Fibroblast of the conjunctiva (primary cell): ENCODE data around the gene RNF31.
"Not testable (repeated sequence)": the region's sequence is repeated elsewhere in the genome, so short reads cannot be mapped to it uniquely, and the experiment has no call there.

ENCODE experiments used
- DNase-seq: peaks from one replicate; pipeline ENCODE4 v3.0.0-alpha.2; 2010; ENCODE audit warnings: low read depth

RNF31 gene

GRCh38 chr14:24146978-24147760, at the start of gene RNF31:
TSS of gene RNF31 (plus strand) at chr14:24147498. CDS start at chr14:24147699, 201 bp downstream.
- DNase-seq = peak; percentile 99

GRCh38 chr14:24098229-24098926, 48.9 kb upstream of the RNF31 start:
- DNase-seq = no peak

- no peak for DNase-seq
These were observed 48.1 kb upstream of the RNF31 start for GRCh38 chr14:24098927-24099813.

DNA sequence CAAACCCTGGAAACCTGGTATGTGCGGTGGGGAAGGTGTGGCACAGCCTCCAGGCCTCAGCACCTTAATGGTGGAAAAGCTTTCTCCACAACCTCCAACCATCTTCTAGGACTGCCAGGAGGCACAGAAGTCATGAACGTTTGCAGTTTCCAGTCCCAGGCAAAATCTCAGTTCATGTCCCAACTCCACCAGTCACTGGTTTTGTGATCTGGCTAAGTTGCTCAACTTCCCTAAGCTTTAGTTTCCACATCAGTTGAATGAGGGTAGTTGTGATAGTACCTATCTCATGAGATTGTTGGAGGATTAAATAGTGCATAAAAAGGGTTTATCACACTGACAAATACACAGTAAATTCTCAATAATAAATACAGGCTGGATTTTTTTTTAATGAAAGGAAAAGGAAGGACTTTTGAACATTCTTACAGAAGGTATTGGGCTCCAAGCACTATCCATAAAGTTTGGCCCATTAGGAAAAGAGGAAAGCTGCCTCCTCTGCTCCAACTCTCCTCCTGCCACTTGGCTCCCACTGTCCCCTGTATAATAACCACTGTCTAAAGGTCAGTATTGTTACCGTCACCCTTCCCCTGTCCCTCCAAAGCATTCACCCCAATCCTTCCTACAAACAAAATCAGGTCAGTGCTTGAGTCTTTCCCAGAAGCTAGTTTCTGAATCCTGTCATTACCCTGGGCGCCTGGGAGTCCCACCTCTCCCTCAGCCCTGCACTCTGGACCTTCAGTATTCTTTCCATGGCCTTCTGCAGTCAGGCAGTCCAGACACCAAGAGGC, 46.9 kb upstream of the RNF31 start:
- no peak for DNase-seq

DNA sequence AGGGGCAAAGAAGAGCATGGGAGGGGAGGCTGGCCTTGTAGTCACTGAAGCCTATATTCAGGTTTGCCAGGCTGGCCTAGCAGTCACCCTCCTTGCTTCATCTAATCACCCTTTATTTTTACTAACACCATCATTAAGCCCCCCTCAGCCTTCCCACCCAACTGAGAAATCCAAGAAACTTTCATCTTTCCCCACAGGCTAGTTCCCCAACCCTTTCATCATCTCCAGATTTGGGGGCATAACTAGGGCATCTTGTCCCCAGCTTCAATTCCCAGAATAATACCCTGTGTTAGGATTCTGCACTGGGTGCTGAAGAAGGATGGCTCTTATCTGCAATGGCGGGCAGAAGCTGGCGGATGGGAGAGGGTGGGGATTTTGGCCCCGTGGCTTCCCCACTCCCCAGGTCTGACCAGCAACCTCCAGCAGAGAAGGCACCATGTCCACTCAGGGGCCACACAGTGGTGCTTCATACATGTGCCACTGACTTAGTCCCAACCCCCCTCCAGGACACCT, 46.3 kb upstream of the RNF31 start:
- no peak for DNase-seq

DNA sequence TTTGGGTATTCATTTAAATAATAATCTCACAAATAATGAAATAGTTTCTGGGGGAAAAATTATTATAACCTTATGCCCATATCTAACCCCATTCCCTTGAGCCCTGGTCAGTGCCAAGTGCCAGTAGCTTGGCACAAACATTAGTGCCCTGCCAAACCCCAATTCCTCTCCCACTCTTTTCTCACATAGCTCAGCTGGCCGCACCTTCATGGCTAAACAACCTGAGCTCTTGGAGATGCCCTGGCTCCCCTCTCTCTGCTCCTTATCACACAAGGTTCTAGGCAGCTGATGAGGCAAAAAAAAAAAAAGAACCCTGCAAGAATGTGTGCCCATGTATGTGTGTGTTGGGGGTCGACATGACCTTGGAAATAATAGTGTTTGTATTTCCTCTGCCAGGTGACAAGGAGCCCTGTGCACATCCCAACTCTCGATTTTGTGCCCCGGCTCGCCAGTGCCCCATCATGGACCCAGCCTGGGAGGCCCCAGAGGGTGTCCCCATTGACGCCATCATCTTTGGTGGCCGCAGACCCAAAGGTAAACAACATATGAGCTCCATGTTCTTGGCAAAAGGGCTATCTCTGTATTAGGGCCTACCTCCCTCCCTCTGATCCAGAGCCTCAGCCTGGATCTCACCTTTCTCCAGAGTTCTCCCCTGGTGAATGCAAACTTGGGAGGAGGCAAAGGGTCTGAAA, 44.8 kb upstream of the RNF31 start:
- no peak for DNase-seq

DNA sequence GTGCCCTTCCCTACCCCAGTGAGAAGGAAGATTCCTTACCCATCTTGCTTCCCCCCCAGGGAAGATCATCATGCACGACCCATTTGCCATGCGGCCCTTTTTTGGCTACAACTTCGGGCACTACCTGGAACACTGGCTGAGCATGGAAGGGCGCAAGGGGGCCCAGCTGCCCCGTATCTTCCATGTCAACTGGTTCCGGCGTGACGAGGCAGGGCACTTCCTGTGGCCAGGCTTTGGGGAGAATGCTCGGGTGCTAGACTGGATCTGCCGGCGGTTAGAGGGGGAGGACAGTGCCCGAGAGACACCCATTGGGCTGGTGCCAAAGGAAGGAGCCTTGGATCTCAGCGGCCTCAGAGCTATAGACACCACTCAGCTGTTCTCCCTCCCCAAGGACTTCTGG, 43.8 kb upstream of the RNF31 start:
- DNase-seq = no peak

DNA sequence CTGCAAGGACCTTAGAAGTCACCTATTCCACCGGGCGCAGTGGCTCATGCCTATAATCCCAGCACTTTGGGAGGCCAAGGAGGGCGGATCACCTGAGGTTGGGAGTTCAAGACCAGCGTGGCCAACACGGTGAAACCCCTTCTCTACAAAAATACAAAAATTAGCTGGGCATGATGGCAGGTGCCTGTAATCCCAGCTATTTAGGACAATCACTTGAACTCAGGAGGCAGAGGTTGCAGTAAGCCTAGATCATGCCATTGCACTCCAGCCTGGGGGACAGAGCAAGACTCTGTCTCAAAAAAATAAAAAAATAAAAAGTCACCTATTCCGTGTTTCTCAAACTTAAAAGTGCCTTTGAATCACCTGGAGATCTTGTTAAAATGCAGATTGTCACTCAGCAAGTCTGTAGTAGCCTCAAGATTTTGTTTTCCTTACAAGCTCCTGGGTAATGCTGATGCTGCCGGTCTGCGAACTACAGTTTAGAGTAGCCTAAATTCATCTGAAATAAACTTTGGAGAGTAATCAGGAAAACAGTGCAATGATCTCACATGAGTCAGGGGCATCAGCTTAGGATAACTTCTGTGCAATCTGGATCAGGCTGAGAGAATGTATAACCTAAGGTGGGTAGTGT, 41.6 kb upstream of the RNF31 start:
- DNase-seq = not testable (repeated sequence)

DNA sequence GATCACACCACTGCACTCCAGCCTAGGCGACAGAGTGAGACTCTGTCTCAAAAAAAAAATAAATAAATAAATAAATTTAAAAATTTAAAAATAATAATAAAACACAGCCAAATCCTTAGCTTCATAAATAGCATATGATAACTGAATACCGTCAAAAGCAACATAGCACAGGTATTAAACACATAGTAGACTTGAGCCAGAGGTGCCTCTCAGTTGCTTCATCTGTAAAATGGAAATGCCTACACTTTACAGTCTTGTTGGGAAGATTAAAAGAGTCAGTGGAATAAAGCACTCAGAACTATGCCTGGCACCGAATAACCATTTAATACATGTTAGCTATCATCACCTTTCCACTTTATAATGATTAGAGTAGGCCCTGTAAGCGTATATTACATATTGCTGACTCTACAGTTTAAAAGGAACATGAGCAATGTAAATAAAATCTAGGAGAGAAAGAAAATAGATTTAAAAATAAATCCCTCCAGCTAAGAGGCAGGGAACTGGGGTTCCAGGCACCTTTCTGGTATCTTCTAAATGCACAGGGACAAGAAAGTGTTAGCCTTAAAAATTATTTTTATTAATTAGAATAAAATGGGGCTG, 40.5 kb upstream of the RNF31 start:
- DNase-seq = no peak

- DNase-seq = no peak
These were observed 38.9 kb upstream of the RNF31 start for GRCh38 chr14:24108336-24108874.

DNA sequence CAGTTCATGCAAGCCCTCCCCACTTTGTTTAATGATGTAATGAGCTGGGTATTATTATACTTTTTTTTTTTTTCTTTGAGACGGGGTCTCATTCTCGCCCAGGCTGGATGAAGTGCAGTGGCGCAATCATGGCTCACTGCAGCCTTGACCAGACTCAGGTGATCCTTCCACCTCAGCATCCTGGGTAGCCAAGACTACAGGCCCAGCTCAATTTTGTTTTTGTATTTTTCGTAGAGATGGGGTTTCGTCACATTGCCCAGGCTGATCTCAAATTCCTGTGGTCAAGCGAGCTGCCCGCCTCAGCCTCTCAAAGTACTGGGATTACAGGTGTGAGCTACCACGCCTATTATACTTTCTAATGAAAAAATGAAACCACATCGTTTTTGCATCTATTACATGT, 37.2 kb upstream of the RNF31 start:
- DNase-seq = no peak

GRCh38 chr14:24110523-24110922, 36.8 kb upstream of the RNF31 start:
- DNase-seq = no peak

GRCh38 chr14:24113379-24113800, 33.9 kb upstream of the RNF31 start:
- DNase-seq = no peak

DNA sequence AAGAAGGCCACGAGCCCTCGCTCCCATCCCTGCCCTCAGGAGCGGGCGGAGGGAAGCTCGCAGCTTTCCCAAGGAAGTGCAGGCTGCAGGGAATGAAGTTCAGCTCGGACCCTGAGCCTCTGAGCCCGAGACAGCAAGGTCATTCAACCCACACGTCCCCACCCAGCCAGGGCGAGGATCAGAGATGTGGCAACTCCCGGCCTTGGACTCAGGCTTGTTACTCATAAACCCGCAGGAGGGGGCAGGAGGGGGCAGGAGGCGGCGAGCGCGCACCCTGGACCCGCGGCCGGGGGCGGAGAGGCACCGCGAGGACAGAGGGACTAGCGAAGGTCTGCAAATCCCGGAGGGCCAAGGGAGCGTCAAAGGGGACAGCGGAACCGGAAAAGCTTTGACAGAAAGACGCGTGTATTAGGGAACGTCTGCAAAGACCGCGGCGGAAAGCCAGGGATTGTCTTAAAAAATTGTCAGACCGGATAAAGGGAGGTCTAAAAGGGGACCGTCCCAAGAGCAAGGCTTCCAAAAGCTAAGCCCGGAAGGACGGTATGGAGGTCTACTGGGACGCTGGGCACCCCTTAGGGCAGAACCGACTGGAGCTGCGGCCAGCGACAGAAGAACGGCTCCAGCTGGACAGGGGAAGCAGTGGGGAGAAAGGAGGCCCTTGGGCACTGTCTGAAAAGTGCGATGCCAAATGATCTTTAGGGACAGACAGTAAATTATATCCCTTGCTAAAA, 33.3 kb upstream of the RNF31 start:
- peak; percentile 82 for DNase-seq

DNA sequence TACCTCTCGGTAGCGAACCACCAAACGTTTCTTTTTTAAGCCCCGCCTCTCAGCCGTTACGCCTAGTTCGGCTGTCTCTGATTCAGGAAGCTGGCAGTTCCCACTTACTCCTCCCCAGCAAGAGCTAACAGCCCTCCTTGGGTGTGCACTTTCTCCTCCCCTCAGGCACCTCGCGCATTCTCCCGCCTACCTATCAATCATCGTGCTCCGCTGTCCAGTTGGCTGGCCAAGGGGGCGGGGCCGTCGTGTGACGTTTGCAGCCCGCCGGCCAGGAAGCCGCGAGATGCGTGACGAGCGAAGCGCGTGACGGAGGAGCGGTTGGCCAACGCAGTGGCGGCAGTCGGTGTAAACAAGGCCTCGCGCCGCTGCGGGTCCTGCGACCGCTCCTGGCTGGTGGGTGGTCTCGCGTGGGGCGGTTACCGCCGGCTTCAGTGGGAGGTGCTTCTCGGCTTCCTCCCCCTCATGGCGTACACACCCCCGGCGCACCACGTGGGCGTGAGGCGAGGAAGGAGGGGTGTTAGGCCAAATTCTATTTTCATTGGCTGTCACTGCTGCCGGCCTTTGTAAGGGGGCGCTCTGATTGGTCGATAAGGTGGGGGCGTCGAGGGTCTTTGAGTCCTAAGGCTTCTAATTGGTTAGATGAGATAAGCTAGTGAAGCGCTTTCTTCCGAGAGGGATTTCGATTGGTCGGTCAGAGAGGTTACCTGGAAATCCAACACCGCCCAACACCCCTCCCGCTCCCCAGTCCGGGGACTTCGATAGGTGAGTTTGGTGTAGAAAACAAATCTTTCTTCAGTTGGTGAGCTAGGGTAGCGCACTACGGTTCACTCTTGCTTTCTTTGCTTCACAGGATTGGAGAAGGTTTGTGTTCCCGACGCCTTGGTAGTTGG, 32.5 kb upstream of the RNF31 start, which contains the start of the genes DCAF11 and NRL:
Gene DCAF11, plus strand, starts transcription at position 246 of the 890 bp plus-strand sequence. CDS start 818 bp downstream, outside the sequence.
Gene NRL, minus strand, starts transcription at position 418 of the 890 bp plus-strand sequence. CDS start 32,101 bp downstream, outside the sequence.
- DNase-seq = peak; percentile 100

- DNase-seq = no peak
These were observed 31.7 kb upstream of the RNF31 start for GRCh38 chr14:24115422-24116127.
